ENCODE results near the gene CHD3. TPM values are rescaled to one million over a fixed set of nuclear protein-coding genes. Genes with fewer than 3 reads are reported as not detected.

Gene CHD3
- total and polyA plus RNA-seq, 2 of the 13 experiments (the other 11 are each of a cell fraction or from before 2014, with no cell fraction given): 2.7 to 3.7 TPM

- 0 out of 2 replicates have a peak, but pooled peaks have one; percentile 4 for TF ChIP-seq AHDC1 (CRISPR knock-in tag; IDR thresholded peaks at IDR 0.05; ENCODE audit: borderline replicate concordance)
- TF ChIP-seq SMARCC2 (IDR thresholded peaks at IDR 0.05): no peak
- 0 out of 2 replicates have a peak, but pooled peaks have one; percentile 34 for TF ChIP-seq TFDP2 (CRISPR knock-in tag; IDR thresholded peaks at IDR 0.05)
- no peak for TF ChIP-seq ZNF232 (CRISPR knock-in tag; IDR thresholded peaks at IDR 0.05; ENCODE audit: borderline replicate concordance)
- peak; percentile 33; the same call in 1 of the 2 replicates for TF ChIP-seq ZNF687 (CRISPR knock-in tag; IDR thresholded peaks at IDR 0.05)
- TF ChIP-seq ZBTB38 (CRISPR knock-in tag; IDR thresholded peaks at IDR 0.05): no peak
- TF ChIP-seq KMT2A (CRISPR knock-in tag; IDR thresholded peaks at IDR 0.05): 0 out of 2 replicates have a peak, but pooled peaks have one; percentile 35
- no peak for TF ChIP-seq ZSCAN25 (CRISPR knock-in tag; IDR thresholded peaks at IDR 0.05)
- no peak for TF ChIP-seq NRL (CRISPR knock-in tag; IDR thresholded peaks at IDR 0.05; ENCODE audit: borderline replicate concordance)
- TF ChIP-seq SATB2 (CRISPR knock-in tag; IDR thresholded peaks at IDR 0.05): no peak
- TF ChIP-seq MTA1 (CRISPR knock-in tag; IDR thresholded peaks at IDR 0.05; ENCODE audit: borderline replicate concordance): no peak
- TF ChIP-seq ZNF446 (CRISPR knock-in tag; IDR thresholded peaks at IDR 0.05): no peak
- no peak for TF ChIP-seq HNRNPL (IDR thresholded peaks at IDR 0.05; ENCODE audit: low read depth, low read length)
- 0 out of 2 replicates have a peak, but pooled peaks have one; percentile 12 for TF ChIP-seq HNF1A (IDR thresholded peaks at IDR 0.05; ENCODE audit: low read depth)
- no peak for TF ChIP-seq HNF1A (CRISPR knock-in tag; IDR thresholded peaks at IDR 0.05; ENCODE audit: borderline replicate concordance)
These were observed 44.4 kb downstream of the CHD3 start (continued) for GRCh38 chr17:7932949-7933348.
